Dendritic cell treated with granulocyte-macrophage colony-stimulating factor and Interleukin-4, amounts not matched to agents 40 ng/mL and 50 ng/mL, for 4 days (primary cell): ENCODE results near the gene VWA3B.
"Not testable (repeated sequence)": the region's sequence is repeated elsewhere in the genome, so short reads cannot be mapped to it uniquely, and the experiment has no call there.

ENCODE experiments used
- H3K27ac Mint-ChIP-seq: one replicate; pipeline ENCODE4 v1.8.0; 2022; ENCODE audit warnings: mild to moderate bottlenecking, mixed read lengths
- H3K27me3 Mint-ChIP-seq: one replicate; pipeline ENCODE4 v1.8.0; 2022; ENCODE audit warnings: mild to moderate bottlenecking, mixed read lengths
- H3K36me3 Mint-ChIP-seq: one replicate; pipeline ENCODE4 v1.8.0; 2022; ENCODE audit warnings: low read depth, mixed read lengths
- H3K4me1 Mint-ChIP-seq: one replicate; pipeline ENCODE4 v1.8.0; 2022; ENCODE audit warnings: low read depth, mixed read lengths
- H3K4me3 Mint-ChIP-seq: one replicate; pipeline ENCODE4 v1.8.0; 2022; ENCODE audit warnings: mild to moderate bottlenecking, moderate library complexity, mixed read lengths
- H3K9me3 Mint-ChIP-seq: one replicate; pipeline ENCODE4 v1.8.0; 2022; ENCODE audit warnings: mixed read lengths
- intact Hi-C: fragments of 100-400 bp; cut with micrococcal nuclease; formaldehyde crosslinking; loops from one replicate; pipeline ENCODE4 v1.15.0; 2022

Gene VWA3B

GRCh38 chr2:98300141-98300874, 213.3 kb downstream of the VWA3B start:
- no peaks in the 10 kb centered on the region for H3K4me1 Mint-ChIP-seq
- H3K36me3 Mint-ChIP-seq: no peaks in the 10 kb centered on the region
- no peak overlapping the region for H3K27ac Mint-ChIP-seq
- H3K4me3 Mint-ChIP-seq: no peak overlapping the region
- peaks cover 48% of the 10 kb centered on the region for H3K27me3 Mint-ChIP-seq
- no peaks in the 10 kb centered on the region for H3K9me3 Mint-ChIP-seq
- intact Hi-C loops: no loop called here

DNA sequence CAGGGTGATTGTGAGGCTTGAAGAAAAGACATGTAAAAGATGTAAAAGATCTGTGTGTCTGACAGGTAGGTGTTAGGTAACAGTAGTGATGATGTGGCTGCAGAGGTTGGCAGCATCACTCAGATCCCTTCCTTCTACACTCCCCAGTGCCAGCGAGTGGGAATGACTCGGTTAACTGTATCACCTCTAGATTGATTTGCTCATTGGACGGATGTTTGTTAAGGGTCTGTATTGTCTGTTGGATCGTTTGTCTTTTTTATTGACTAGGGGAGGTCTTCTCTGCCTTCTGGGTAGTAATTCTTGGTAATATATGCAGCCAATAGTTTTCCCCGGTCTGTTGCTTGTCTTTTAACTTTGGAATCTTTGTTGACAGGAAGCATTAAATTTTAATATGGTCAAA, 214.5 kb downstream of the VWA3B start:
- no peaks in the 10 kb centered on the region for H3K4me1 Mint-ChIP-seq
- H3K27me3 Mint-ChIP-seq: peaks cover 47% of the 10 kb centered on the region
- H3K4me3 Mint-ChIP-seq: no peak overlapping the region
- H3K9me3 Mint-ChIP-seq: no peaks in the 10 kb centered on the region
- intact Hi-C loops: no loop called here
- H3K27ac Mint-ChIP-seq: no peak overlapping the region
- H3K36me3 Mint-ChIP-seq: no peaks in the 10 kb centered on the region

DNA sequence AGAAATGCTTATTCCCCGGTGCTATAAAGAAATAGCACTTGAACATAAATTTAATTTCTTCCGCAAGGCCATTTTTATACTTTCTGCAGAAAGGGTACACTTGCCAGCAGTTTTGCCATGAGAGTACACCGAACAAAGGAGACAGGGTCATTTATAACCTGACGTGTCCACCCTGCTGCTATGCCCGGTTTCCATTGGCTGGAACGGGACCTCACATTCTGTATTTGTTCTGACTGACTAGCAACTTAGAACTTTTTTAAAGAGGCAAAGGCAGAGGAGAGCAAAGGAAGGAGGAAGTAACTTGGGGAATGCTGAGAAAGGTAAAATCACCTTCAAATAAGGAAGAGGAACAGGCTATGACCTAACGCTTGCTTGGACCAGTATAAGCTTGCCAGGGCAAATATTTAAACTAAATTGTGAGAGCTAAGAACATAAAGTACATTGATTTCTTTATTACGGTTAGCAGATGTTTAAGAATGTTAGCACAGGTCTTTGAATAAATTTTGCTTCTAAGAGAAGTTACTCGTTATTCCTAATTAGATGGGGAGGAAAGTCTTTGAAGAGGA, 220.2 kb downstream of the VWA3B start:
- H3K27me3 Mint-ChIP-seq: peaks cover 47% of the 10 kb centered on the region
- H3K9me3 Mint-ChIP-seq, H3K4me1 Mint-ChIP-seq, H3K4me3 Mint-ChIP-seq, intact Hi-C loops, H3K27ac Mint-ChIP-seq, H3K36me3 Mint-ChIP-seq: not testable (repeated sequence)

DNA sequence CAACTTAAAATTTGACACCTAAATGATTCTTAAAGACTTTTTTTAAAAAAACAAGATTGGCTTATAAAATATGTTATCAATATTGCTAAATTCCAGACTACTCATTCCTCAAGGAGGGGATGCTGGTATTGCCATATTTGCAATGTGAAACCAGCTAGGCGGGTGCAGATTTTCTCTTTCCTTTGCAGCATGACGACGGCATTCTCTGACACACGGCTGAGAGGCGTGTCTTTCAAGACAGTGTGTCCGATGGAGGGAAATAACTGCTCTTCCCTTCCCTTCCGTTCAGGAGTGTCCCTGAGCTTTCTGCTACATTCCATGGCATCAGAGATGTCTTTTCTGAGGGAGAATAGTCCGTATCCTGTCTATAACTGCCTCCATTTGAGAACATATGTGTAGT, 221.1 kb downstream of the VWA3B start:
- Mint-ChIP-seq H3K9me3 (no peaks in the 10 kb centered on the region), H3K27me3 (peaks cover 44% of the 10 kb centered on the region), H3K36me3 (no peaks in the 10 kb centered on the region), H3K4me1 (no peaks in the 10 kb centered on the region), H3K27ac (no peak overlapping the region), H3K4me3 (no peak overlapping the region)
- intact Hi-C loops: no loop called here

DNA sequence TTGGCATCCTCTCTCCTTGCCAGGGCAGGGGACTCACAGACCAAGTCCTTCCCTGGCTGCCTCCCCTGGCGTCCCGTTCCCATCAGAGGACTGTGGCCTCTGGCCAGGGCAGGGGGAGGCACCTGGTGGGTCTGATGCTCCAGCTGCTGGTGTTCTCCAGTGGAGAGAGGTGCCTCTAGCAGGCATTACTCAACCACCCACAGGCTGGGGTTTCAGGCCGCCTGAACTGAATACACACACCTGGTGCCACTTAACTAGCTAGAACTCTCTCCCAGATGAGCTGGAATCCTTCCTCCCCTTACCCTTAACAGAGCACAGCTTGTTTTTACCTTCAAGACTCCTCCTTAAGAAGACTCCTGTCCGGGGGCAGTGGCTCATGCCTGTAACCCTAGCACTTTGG, 221.6 kb downstream of the VWA3B start:
- Mint-ChIP-seq H3K4me1 (no peaks in the 10 kb centered on the region), H3K36me3 (no peaks in the 10 kb centered on the region), H3K27me3 (peaks cover 48% of the 10 kb centered on the region), H3K9me3 (no peaks in the 10 kb centered on the region), H3K27ac (no peak overlapping the region), H3K4me3 (no peak overlapping the region)
- intact Hi-C loops: no loop called here

DNA sequence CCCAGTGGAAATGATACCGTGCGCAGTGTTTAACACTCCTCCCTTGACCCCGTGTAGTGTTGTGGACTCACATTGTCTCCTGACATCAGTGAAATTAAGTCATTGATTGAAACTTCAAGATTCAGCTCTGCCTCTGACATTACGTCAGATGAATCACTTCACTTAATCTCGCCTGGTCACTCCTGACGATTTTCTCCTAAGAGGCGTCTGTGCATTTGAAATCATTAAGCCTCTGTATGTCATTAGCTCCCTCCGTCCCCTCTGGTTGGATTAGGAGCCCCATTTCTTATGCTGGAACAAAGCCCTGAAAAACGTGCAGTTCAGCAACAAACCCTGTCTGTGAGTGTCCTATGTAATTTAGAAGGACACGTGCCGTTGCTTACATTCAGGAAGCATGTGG, 222.6 kb downstream of the VWA3B start:
- H3K27me3 Mint-ChIP-seq: peaks cover 56% of the 10 kb centered on the region

DNA sequence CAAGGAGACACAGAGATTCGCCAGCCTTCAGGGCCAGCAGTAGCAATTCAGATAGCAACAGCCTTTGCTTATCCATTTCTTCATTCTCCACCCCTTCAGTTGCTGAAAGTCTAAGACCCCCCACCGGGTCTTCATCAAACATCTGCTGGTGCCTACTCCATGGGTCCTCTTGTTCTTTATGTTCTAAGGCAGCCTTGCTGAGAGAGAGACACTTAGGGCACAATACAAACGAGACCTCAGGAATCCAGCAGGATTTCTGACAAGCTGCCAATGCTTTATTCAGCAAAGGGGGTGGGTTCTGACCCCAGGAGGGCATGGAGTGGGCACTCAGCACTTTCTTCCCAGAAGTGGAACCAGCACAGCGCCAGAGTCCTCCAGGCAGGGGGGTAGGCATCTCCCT, 223.0 kb downstream of the VWA3B start:
- no peaks in the 10 kb centered on the region for H3K9me3 Mint-ChIP-seq
- H3K4me1 Mint-ChIP-seq: no peaks in the 10 kb centered on the region
- H3K4me3 Mint-ChIP-seq: no peak overlapping the region
- intact Hi-C loops: no loop called here
- no peak overlapping the region for H3K27ac Mint-ChIP-seq
- no peaks in the 10 kb centered on the region for H3K36me3 Mint-ChIP-seq
- H3K27me3 Mint-ChIP-seq: peaks cover 52% of the 10 kb centered on the region

More for the DNA sequence above, 222.6 kb downstream of the VWA3B start:
- intact Hi-C loops: no loop called here
- no peak overlapping the region for H3K27ac Mint-ChIP-seq
- no peak overlapping the region for H3K4me3 Mint-ChIP-seq
- H3K4me1 Mint-ChIP-seq: no peaks in the 10 kb centered on the region
- no peaks in the 10 kb centered on the region for H3K36me3 Mint-ChIP-seq
- no peaks in the 10 kb centered on the region for H3K9me3 Mint-ChIP-seq

DNA sequence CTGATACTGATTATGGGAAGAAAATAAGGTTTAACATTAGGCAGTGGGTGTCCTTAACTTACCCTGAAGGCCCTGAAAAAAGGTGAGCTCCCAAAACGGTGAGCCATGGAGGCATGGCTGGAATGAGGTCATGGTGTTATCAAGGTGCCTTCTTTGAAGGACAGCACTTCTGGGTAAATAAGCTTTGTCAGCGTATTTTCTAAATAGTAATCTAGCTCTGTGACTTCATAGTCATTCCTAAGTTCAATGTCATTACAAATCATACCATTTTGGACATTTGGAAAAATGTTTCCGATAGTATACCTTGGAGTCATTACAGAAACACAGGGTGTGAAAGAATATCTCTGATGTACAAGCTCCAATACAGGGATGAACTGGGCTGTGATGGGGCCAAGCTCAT, 224.1 kb downstream of the VWA3B start:
- Mint-ChIP-seq H3K36me3 (no peaks in the 10 kb centered on the region), H3K27ac (no peak overlapping the region), H3K4me1 (no peaks in the 10 kb centered on the region), H3K9me3 (no peaks in the 10 kb centered on the region), H3K27me3 (peaks cover 44% of the 10 kb centered on the region), H3K4me3 (no peak overlapping the region)
- intact Hi-C loops: no loop called here

- Mint-ChIP-seq H3K4me1 (no peaks in the 10 kb centered on the region), H3K27me3 (peaks cover 47% of the 10 kb centered on the region), H3K4me3 (no peak overlapping the region), H3K9me3 (no peaks in the 10 kb centered on the region), H3K27ac (no peak overlapping the region), H3K36me3 (no peaks in the 10 kb centered on the region)
- intact Hi-C loops: no loop called here
Observed at GRCh38 chr2:98311771-98312545, 225.0 kb downstream of the VWA3B start.

DNA sequence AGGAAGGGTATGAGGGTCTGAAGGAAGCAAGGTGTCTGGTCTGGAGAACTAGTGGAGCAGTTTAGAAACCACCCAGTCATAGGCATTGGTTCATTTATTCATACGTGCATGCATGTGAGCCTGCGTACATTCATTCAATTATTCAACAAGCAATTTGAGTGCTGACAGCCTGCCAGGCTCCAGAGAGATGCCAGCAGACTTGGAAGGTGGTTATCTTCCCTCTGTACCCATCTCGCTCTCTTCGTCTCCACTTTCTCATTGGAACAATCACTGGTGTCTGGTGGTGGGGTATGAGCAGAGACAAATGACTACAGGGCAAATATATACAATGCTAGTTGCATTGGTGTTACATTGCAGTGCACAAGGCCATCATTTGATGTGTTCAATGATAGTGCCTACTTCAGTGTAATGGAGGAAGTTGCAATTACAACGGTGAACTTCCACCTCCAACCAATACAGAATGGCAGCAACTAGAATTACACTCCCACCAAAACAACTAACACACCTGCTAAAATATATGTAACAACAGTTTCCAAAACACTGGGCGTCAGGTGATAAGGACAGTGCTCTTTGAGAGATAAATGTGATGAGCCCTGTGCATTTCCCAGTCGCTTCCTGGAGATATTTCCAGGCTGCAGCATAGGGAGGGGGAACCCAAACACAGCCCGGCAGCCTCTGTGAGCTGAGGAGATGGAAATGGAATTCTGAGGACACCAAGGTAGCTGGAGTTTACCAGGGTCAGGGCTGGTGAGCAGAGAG, 226.7 kb downstream of the VWA3B start:
- H3K4me3 Mint-ChIP-seq: no peak overlapping the region
- no peaks in the 10 kb centered on the region for H3K36me3 Mint-ChIP-seq
- intact Hi-C loops: no loop called here
- no peaks in the 10 kb centered on the region for H3K4me1 Mint-ChIP-seq
- no peak overlapping the region for H3K27ac Mint-ChIP-seq
- H3K9me3 Mint-ChIP-seq: peaks cover 8% of the 10 kb centered on the region
- peaks cover 46% of the 10 kb centered on the region for H3K27me3 Mint-ChIP-seq

DNA sequence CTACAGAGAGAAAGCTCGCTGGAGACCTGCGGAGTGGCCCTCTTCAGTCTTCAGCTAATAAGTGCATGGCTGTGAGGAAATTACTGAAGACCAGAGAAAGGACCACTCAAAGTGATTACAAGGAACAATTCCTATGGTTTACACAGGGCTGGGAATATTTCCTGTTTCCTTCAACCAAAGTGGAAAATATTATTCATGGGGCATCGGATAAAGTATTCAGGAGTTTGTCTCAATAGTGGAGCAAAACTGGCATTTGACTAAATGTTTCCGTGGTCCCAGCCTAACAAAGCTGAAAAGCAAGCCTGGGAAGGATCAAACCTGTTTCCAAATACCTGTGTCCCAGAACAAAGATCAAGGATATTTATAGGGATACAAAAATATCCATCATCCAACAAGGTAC, 227.3 kb downstream of the VWA3B start:
- Mint-ChIP-seq H3K4me1 (no peaks in the 10 kb centered on the region), H3K9me3 (peaks cover 14% of the 10 kb centered on the region), H3K36me3 (no peaks in the 10 kb centered on the region), H3K27ac (no peak overlapping the region), H3K27me3 (peaks cover 41% of the 10 kb centered on the region), H3K4me3 (no peak overlapping the region)
- intact Hi-C loops: no loop called here

GRCh38 chr2:98315957-98316356, 229.0 kb downstream of the VWA3B start:
- Mint-ChIP-seq H3K27me3 (peaks cover 33% of the 10 kb centered on the region), H3K4me3 (no peak overlapping the region), H3K4me1 (no peaks in the 10 kb centered on the region), H3K9me3 (peaks cover 31% of the 10 kb centered on the region), H3K27ac (no peak overlapping the region), H3K36me3 (no peaks in the 10 kb centered on the region)
- intact Hi-C loops: no loop called here

GRCh38 chr2:98317214-98317613, 230.2 kb downstream of the VWA3B start:
- intact Hi-C loops: no loop called here
- Mint-ChIP-seq H3K4me1 (no peaks in the 10 kb centered on the region), H3K36me3 (no peaks in the 10 kb centered on the region), H3K9me3 (peaks cover 43% of the 10 kb centered on the region), H3K27ac (no peak overlapping the region), H3K4me3 (no peak overlapping the region), H3K27me3 (peaks cover 24% of the 10 kb centered on the region)

GRCh38 chr2:98320171-98320570, 233.2 kb downstream of the VWA3B start:
- H3K36me3 Mint-ChIP-seq, intact Hi-C loops, H3K4me1 Mint-ChIP-seq, H3K4me3 Mint-ChIP-seq, H3K27ac Mint-ChIP-seq: not testable (repeated sequence)
- Mint-ChIP-seq H3K9me3 (peaks cover 61% of the 10 kb centered on the region), H3K27me3 (peaks cover 17% of the 10 kb centered on the region)
